IMR-90 (cell line): ENCODE data around the gene AOPEP. TPM values are rescaled to one million over a fixed set of nuclear protein-coding genes. Genes with fewer than 3 reads are reported as not detected.

Experiments
- ATAC-seq: fragments of 200-7000 bp; cut with Tn5 transposase; 2 replicates; pipeline ENCODE4 v1.9.1; 2020; ENCODE audit warnings: low read depth, mild to moderate bottlenecking, moderate library complexity
- BruUV-seq: library from RNA; stranded (reverse); fragments of 400-500 nt; replicated peaks from 2 replicates; lab custom pipeline; 2021; lab: Mats Ljungman, UMichigan
- CTCF ChIA-PET: fragments of 300-600 bp; formaldehyde crosslinking; extraction: SDS; loops from one replicate; lab custom pipeline; 2021; ENCODE audit warnings: antibody characterized with exemption; lab: Yijun Ruan, JAX
- POLR2A ChIA-PET: fragments of 300-600 bp; sonication (Branson Sonifier 250); formaldehyde crosslinking; loops from one replicate; lab custom pipeline; 2022; ENCODE audit warnings: antibody characterized with exemption; ENCODE audit not compliant: unreplicated experiment; lab: Charles Lee
- DNase-seq: peaks from one replicate; pipeline ENCODE4 v3.0.0; 2013
- H2AFZ ChIP-seq: replicated peaks from 2 replicates; pipeline ENCODE3; 2013; ENCODE audit warnings: low read length, mild to moderate bottlenecking; ENCODE audit not compliant: poor library complexity
- H2AK5ac ChIP-seq: 2 replicates; pipeline ENCODE4 v1.6.1; 2013; ENCODE audit warnings: low read depth, low read length, inconsistent platforms
- H2AK9ac ChIP-seq: replicated peaks from 2 replicates; pipeline ENCODE3; 2013; ENCODE audit warnings: mild to moderate bottlenecking, low read depth, low read length, moderate library complexity; ENCODE audit not compliant: poor library complexity
- H2BK120ac ChIP-seq: 2 replicates; pipeline ENCODE4 v1.6.1; 2013; ENCODE audit warnings: low read depth, low read length, inconsistent platforms
- H2BK15ac ChIP-seq: 3 replicates; pipeline ENCODE4 v1.6.1; 2013; ENCODE audit warnings: low read depth, low read length, inconsistent platforms
- H2BK20ac ChIP-seq: 2 replicates; pipeline ENCODE4 v1.6.1; 2013; ENCODE audit warnings: low read depth, mild to moderate bottlenecking, inconsistent platforms, low read length, moderate library complexity
- H2BK5ac ChIP-seq: 2 replicates; pipeline ENCODE4 v1.6.1; 2013; ENCODE audit warnings: mild to moderate bottlenecking, low read depth, low read length, inconsistent platforms; ENCODE audit not compliant: poor library complexity, severe bottlenecking
- H3K14ac ChIP-seq: replicated peaks from 2 replicates; pipeline ENCODE4 v1.6.1; 2013; ENCODE audit warnings: low read depth, low read length, inconsistent platforms
- H3K18ac ChIP-seq: 2 replicates; pipeline ENCODE4 v1.6.1; 2013; ENCODE audit warnings: low read depth, low read length, control low read depth
- H3K23ac ChIP-seq: 2 replicates; pipeline ENCODE4 v1.6.1; 2013; ENCODE audit warnings: low read depth, low read length, inconsistent platforms
- H3K27ac ChIP-seq: 2 replicates; pipeline ENCODE4 v1.5.1; 2013; ENCODE audit warnings: mild to moderate bottlenecking, control low read depth, low read length; ENCODE audit not compliant: insufficient read depth
- H3K27me3 ChIP-seq: 2 replicates; pipeline ENCODE4 v1.6.1; 2013; ENCODE audit warnings: low read length; ENCODE audit not compliant: control insufficient read depth, insufficient read depth
- H3K36me3 ChIP-seq: 2 replicates; pipeline ENCODE4 v1.6.1; 2013; ENCODE audit warnings: low read length, mixed read lengths; ENCODE audit not compliant: control insufficient read depth, insufficient read depth
- H3K4ac ChIP-seq: 2 replicates; pipeline ENCODE4 v1.6.1; 2013; ENCODE audit warnings: low read depth, low read length, inconsistent platforms
- H3K4me1 ChIP-seq: 2 replicates; pipeline ENCODE4 v1.6.1; 2013; ENCODE audit warnings: low read length, mixed read lengths; ENCODE audit not compliant: control insufficient read depth, insufficient read depth
- H3K4me2 ChIP-seq: 2 replicates; pipeline ENCODE4 v1.6.1; 2013; ENCODE audit warnings: low read depth, mild to moderate bottlenecking, control low read depth, low read length, moderate library complexity
- H3K4me3 ChIP-seq: 2 replicates; pipeline ENCODE4 v1.5.1; 2013; ENCODE audit warnings: low read depth, mild to moderate bottlenecking, control low read depth, low read length, moderate library complexity; ENCODE audit not compliant: insufficient read depth
- H3K56ac ChIP-seq: 2 replicates; pipeline ENCODE4 v1.6.1; 2013; ENCODE audit warnings: low read length, inconsistent platforms; ENCODE audit not compliant: insufficient read depth; ENCODE audit errors: extremely low read depth
- H3K79me1 ChIP-seq, 2 experiments: 2 replicates each; pipeline ENCODE4 v1.6.1; 2013; ENCODE audit warnings: low read length in 2 of 2, inconsistent platforms in 1 of 2, low read depth in 1 of 2
- H3K9ac ChIP-seq: 2 replicates; pipeline ENCODE4 v1.6.1; 2013; ENCODE audit warnings: low read depth, low read length, control low read depth
- H3K9me1 ChIP-seq: 2 replicates; pipeline ENCODE4 v1.6.1; 2013; ENCODE audit warnings: low read length, inconsistent platforms; ENCODE audit not compliant: insufficient read depth
- H3K9me3 ChIP-seq: 2 replicates; pipeline ENCODE4 v1.6.1; 2013; ENCODE audit warnings: low read length; ENCODE audit not compliant: control insufficient read depth, insufficient read depth
- H4K20me1 ChIP-seq: 2 replicates; pipeline ENCODE4 v1.6.1; 2013; ENCODE audit warnings: low read length, inconsistent platforms; ENCODE audit not compliant: insufficient read depth
- H4K5ac ChIP-seq: 2 replicates; pipeline ENCODE4 v1.6.1; 2013; ENCODE audit warnings: mild to moderate bottlenecking, low read depth, low read length, control low read depth
- H4K8ac ChIP-seq, 2 experiments: 2 replicates each; pipeline ENCODE4 v1.6.1; 2013; ENCODE audit warnings: low read depth in 2 of 2, low read length in 2 of 2, control low read depth in 1 of 2, inconsistent platforms in 1 of 2
- H4K91ac ChIP-seq: 2 replicates; pipeline ENCODE4 v1.6.1; 2013; ENCODE audit warnings: low read depth, low read length, inconsistent platforms; ENCODE audit not compliant: insufficient read depth
- BHLHE40 ChIP-seq: fragments of 150-350 bp; IDR thresholded peaks from 2 replicates; pipeline ENCODE4 v1.6.1; 2016; ENCODE audit warnings: mild to moderate bottlenecking, low read depth, low read length
- CEBPB ChIP-seq: IDR thresholded peaks from 2 replicates; pipeline ENCODE4 v1.6.1; 2012; ENCODE audit warnings: low read depth, low read length, improper control_type of control experiment
- CHD1 ChIP-seq: IDR thresholded peaks from 2 replicates; pipeline ENCODE4 v1.6.1; 2012; ENCODE audit warnings: low read depth, low read length, improper control_type of control experiment
- FOS ChIP-seq: fragments of 150-350 bp; IDR thresholded peaks from 2 replicates; pipeline ENCODE4 v1.6.1; 2016; ENCODE audit warnings: low read depth, low read length
- MAFK ChIP-seq: IDR thresholded peaks from 2 replicates; pipeline ENCODE4 v1.6.1; 2012; ENCODE audit warnings: low read depth, low read length, improper control_type of control experiment
- MAZ ChIP-seq: IDR thresholded peaks from 2 replicates; pipeline ENCODE4 v1.6.1; 2012; ENCODE audit warnings: low read depth, mild to moderate bottlenecking, low read length, improper control_type of control experiment, moderate library complexity, borderline replicate concordance
- MXI1 ChIP-seq: IDR thresholded peaks from 2 replicates; pipeline ENCODE4 v1.6.1; 2012; ENCODE audit warnings: low read depth, mild to moderate bottlenecking, low read length, moderate library complexity, borderline replicate concordance
- NFE2L2 ChIP-seq: fragments of 150-350 bp; IDR thresholded peaks from 2 replicates; pipeline ENCODE4 v1.6.1; 2016; ENCODE audit warnings: low read depth, mild to moderate bottlenecking, low read length
- POLR2A ChIP-seq: IDR thresholded peaks from 2 replicates; pipeline ENCODE4 v1.6.1; 2012; ENCODE audit warnings: mild to moderate bottlenecking, low read depth, low read length
- RAD21 ChIP-seq: IDR thresholded peaks from 2 replicates; pipeline ENCODE4 v1.6.1; 2012; ENCODE audit warnings: low read length, improper control_type of control experiment
- RCOR1 ChIP-seq: IDR thresholded peaks from 2 replicates; pipeline ENCODE4 v1.6.1; 2012; ENCODE audit warnings: mild to moderate bottlenecking, low read length, improper control_type of control experiment; ENCODE audit not compliant: insufficient replicate concordance
- RFX5 ChIP-seq: IDR thresholded peaks from 2 replicates; pipeline ENCODE4 v1.8.0; 2012; ENCODE audit warnings: low read depth, mild to moderate bottlenecking, low read length, moderate library complexity
- SMC3 ChIP-seq: fragments of 150-350 bp; IDR thresholded peaks from 2 replicates; pipeline ENCODE4 v1.6.1; 2016; ENCODE audit warnings: low read depth, mild to moderate bottlenecking, antibody characterized with exemption, low read length, moderate library complexity
- WGBS, 2 experiments: methylation state at CpG; one replicate each; pipeline versions ENCODE4 v1.1.5 to v1.1.7; 2013; ENCODE audit warnings: missing lambda C conversion rate in 2 of 2; ENCODE audit not compliant: insufficient read length in 1 of 2; ENCODE audit errors: extremely low coverage in 2 of 2; 5-methylcytosine and 5-hydroxymethylcytosine counted together
- dilution Hi-C: fragments of 300-500 bp; cut with HindIII; formaldehyde crosslinking; loops from one replicate; pipeline ENCODE4 v1.14.3; 2018; ENCODE audit warnings: low sequenced_read_pairs; ENCODE audit not compliant: unreplicated experiment
- in situ Hi-C: fragments of 300-500 bp; cut with MboI; formaldehyde crosslinking; loops from 3 replicates; pipeline ENCODE4 v1.14.3; 2019; ENCODE audit warnings: low sequenced_read_pairs, inconsistent platforms, mixed read lengths
- intact Hi-C: fragments of 100-400 bp; cut with micrococcal nuclease; formaldehyde crosslinking; loops from 2 replicates; pipeline ENCODE4 v1.10.0; 2022
- polyA plus RNA-seq, 3 experiments: library from polyadenylated mRNA; depleted of rRNA; stranded (reverse); fragments of >200 nt; gene quantifications; 2 replicates each; pipeline ENCODE4 v1.2.3, GENCODE V29; 2012; ENCODE audit warnings: low replicate concordance in 1 of 3
- total RNA-seq: library from RNA; depleted of rRNA; stranded (reverse); fragments of >200 nt; gene quantifications from 2 replicates; pipeline ENCODE4 v1.2.3, GENCODE V29; 2012
- TF ChIP-seq, protein P1 (sequence below): fragments of 150-350 bp; IDR thresholded peaks from 2 replicates; pipeline ENCODE4 v1.6.1; 2017; ENCODE audit warnings: mild to moderate bottlenecking, antibody characterized with exemption, low read length, low read depth
- TF ChIP-seq, protein P2 (sequence below): fragments of 150-350 bp; IDR thresholded peaks from 2 replicates; pipeline ENCODE4 v1.6.1; 2016; ENCODE audit warnings: low read depth, mild to moderate bottlenecking, low read length, moderate library complexity, borderline replicate concordance
- TF ChIP-seq, protein P3 (sequence below): conservative IDR thresholded peaks from 2 replicates; pipeline ENCODE4 v1.5.1; 2012; ENCODE audit warnings: mild to moderate bottlenecking, low read depth, low read length, improper control_type of control experiment

The AOPEP gene
- total and polyA plus RNA-seq, 2 of the 4 experiments (the other 2 are of a cell fraction) = 34.9 to 38.7 TPM

DNA sequence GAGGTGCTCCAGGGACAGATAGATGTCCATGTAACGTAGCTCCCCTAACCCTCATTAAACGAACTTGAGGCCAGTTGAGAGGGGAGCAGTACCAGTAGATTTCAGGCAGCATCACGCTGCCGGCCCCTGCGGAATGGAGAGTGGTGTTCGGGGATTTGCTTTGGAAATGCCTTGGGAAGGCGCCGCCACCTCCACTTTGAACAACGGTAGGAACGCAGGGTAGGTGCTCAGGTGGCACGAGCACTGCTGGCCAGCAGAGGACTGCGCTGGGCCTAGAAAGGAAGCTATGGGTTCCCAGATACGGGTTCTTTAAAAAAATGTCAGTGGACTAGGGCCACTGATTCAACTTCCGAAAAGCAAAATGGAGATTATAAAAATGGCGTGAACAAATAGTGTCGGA lies 319.3 kb downstream of the AOPEP start:
- Histone ChIP-seq H2AK5ac (no peak overlapping the region), H3K4me1 (peaks cover 14% of the 10 kb centered on the region), H3K27ac (no peak overlapping the region), H4K20me1 (peaks cover 69% of the 10 kb centered on the region), H3K9me3 (no peaks in the 10 kb centered on the region), H2BK15ac (no peak overlapping the region), H3K79me1 (peaks cover 23 to 69% of the 10 kb centered on the region in 2 experiments), H3K18ac (no peak overlapping the region), H4K8ac (no peak overlapping the region), H3K27me3 (no peaks in the 10 kb centered on the region), H2BK120ac (no peak overlapping the region), H4K91ac (no peak overlapping the region), H3K9ac (no peak overlapping the region), H2AFZ (no peak overlapping the region), H4K5ac (no peak overlapping the region), H3K4ac (no peak overlapping the region), H3K9me1 (peaks cover 15% of the 10 kb centered on the region), H2BK5ac (no peak overlapping the region), H2BK20ac (no peak overlapping the region), H2AK9ac (no peak overlapping the region), H3K36me3 (peaks cover 21% of the 10 kb centered on the region), H3K4me3 (no peak overlapping the region), H3K56ac (no peak overlapping the region), H3K14ac (no peak overlapping the region), H3K23ac (0 out of 2 replicates have a peak overlapping the region, but pooled peaks have one; percentile 11), H3K4me2 (no peak overlapping the region)
- TF ChIP-seq NFE2L2 (no peak), POLR2A (no peak), FOS (no peak), CHD1 (no peak), RAD21 (no peak), MXI1 (no peak), RFX5 (no peak), CEBPB (no peak), SMC3 (no peak), MAFK (no peak), BHLHE40 (no peak), RCOR1 (no peak), MAZ (no peak)
- TF ChIP-seq, protein P1, sequence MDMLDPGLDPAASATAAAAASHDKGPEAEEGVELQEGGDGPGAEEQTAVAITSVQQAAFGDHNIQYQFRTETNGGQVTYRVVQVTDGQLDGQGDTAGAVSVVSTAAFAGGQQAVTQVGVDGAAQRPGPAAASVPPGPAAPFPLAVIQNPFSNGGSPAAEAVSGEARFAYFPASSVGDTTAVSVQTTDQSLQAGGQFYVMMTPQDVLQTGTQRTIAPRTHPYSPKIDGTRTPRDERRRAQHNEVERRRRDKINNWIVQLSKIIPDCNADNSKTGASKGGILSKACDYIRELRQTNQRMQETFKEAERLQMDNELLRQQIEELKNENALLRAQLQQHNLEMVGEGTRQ = no peak
- TF ChIP-seq, protein P2, sequence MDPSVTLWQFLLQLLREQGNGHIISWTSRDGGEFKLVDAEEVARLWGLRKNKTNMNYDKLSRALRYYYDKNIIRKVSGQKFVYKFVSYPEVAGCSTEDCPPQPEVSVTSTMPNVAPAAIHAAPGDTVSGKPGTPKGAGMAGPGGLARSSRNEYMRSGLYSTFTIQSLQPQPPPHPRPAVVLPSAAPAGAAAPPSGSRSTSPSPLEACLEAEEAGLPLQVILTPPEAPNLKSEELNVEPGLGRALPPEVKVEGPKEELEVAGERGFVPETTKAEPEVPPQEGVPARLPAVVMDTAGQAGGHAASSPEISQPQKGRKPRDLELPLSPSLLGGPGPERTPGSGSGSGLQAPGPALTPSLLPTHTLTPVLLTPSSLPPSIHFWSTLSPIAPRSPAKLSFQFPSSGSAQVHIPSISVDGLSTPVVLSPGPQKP = no peak
- TF ChIP-seq, protein P3, sequence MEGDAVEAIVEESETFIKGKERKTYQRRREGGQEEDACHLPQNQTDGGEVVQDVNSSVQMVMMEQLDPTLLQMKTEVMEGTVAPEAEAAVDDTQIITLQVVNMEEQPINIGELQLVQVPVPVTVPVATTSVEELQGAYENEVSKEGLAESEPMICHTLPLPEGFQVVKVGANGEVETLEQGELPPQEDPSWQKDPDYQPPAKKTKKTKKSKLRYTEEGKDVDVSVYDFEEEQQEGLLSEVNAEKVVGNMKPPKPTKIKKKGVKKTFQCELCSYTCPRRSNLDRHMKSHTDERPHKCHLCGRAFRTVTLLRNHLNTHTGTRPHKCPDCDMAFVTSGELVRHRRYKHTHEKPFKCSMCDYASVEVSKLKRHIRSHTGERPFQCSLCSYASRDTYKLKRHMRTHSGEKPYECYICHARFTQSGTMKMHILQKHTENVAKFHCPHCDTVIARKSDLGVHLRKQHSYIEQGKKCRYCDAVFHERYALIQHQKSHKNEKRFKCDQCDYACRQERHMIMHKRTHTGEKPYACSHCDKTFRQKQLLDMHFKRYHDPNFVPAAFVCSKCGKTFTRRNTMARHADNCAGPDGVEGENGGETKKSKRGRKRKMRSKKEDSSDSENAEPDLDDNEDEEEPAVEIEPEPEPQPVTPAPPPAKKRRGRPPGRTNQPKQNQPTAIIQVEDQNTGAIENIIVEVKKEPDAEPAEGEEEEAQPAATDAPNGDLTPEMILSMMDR = no peak
- in situ Hi-C loops = no loop called here
- BruUV-seq = no TSS peak
- dilution Hi-C loops = no loop called here
- CTCF ChIA-PET = no interaction called here
- WGBS, 2 experiments = 93% methylated on average over 13 of the region's 16 CpGs; no CpG with 5 or more reads in 1 of the 2 experiments
- ATAC-seq (no peak), DNase-seq (no peak)
- POLR2A ChIA-PET = no interaction called here
- intact Hi-C loops = no loop called here
